ENCODE data around the gene UBA6. TPM values are rescaled to one million over a fixed set of nuclear protein-coding genes. Genes with fewer than 3 reads are reported as not detected.

The UBA6 gene
- total RNA-seq, 1 experiment from 2014 or later: 59.4 TPM

DNA sequence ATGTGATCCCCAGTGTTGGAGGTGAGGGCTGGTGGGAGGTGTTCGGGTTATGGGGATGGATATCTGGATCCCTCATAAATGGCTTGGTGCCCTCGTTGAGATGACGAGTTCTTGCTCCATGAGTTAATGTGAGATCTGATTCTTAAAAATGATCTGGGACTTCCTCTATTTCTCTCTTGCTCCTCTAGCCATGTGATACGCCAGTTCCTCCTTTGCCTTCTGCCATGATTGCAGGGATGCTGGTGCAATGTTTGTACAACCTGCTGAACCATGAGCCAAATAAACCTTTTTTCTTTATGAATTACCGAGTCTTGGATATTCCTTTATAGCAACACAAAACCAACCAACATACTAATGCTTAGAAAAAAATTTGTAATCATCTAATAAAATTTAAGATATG is 85.8 kb downstream of the UBA6 start:
- Histone ChIP-seq H3K9me3 (ENCODE audit: control insufficient read depth, insufficient read depth, low read depth, low read length) (no peaks in the 10 kb centered on the region), H3K27ac (ENCODE audit: low read length) (no peak overlapping the region), H3K36me3 (ENCODE audit: control insufficient read depth, insufficient read depth, low read length) (peaks cover 2% of the 10 kb centered on the region; the same call in 1 of the 2 replicates), H3K27me3 (ENCODE audit: control insufficient read depth, insufficient read depth, low read length) (no peaks in the 10 kb centered on the region), H3K4me1 (ENCODE audit: control insufficient read depth, insufficient read depth, low read length) (no peaks in the 10 kb centered on the region), H3K4me3 (ENCODE audit: low read depth in 2 of 2, low read length in 2 of 2) (no peak overlapping the region)
- DNase-seq (ENCODE audit: low read depth, low spot score) (no peak), ATAC-seq (no peak)
- CTCF ChIA-PET: no interaction called here
- in situ Hi-C loops (cut with HindIII; ENCODE audit: low pct_unique_long_range_greater_than_20kb, low sequenced_read_pairs) (no loop called here), intact Hi-C loops (cut with micrococcal nuclease; ENCODE audit: unreplicated experiment) (no loop called here)
- POLR2A ChIA-PET: no interaction called here
- no TSS peak for BruUV-seq (replicated peaks)
- TF ChIP-seq POLR2AphosphoS5 (IDR thresholded peaks at IDR 0.05; ENCODE audit: low read depth, low read length): no peak
- no peak for TF ChIP-seq CTCF (IDR thresholded peaks at IDR 0.05)
- no peak for TF ChIP-seq SIN3A (IDR thresholded peaks at IDR 0.05; ENCODE audit: borderline replicate concordance, insufficient read depth, low read depth, low read length)
- no peak for TF ChIP-seq REST (IDR thresholded peaks at IDR 0.05; ENCODE audit: insufficient read depth in 1 of 2, low read depth in 2 of 2, low read length in 1 of 2)
- no peak for TF ChIP-seq TCF7L2 (IDR thresholded peaks at IDR 0.05; ENCODE audit: low read depth, low read length)

- no peak overlapping the region for H3K4me3 ChIP-seq (ENCODE audit: low read depth in 2 of 2, low read length in 2 of 2)
- peaks cover 2% of the 10 kb centered on the region; the same call in 1 of the 2 replicates for H3K36me3 ChIP-seq (ENCODE audit: control insufficient read depth, insufficient read depth, low read length)
- H3K4me1 ChIP-seq (ENCODE audit: control insufficient read depth, insufficient read depth, low read length): no peaks in the 10 kb centered on the region
- no peaks in the 10 kb centered on the region for H3K27me3 ChIP-seq (ENCODE audit: control insufficient read depth, insufficient read depth, low read length)
- ChIA-PET POLR2A (no interaction called here), CTCF (no interaction called here)
- ATAC-seq (no peak), DNase-seq (ENCODE audit: low read depth, low spot score) (no peak)
- no peaks in the 10 kb centered on the region for H3K9me3 ChIP-seq (ENCODE audit: control insufficient read depth, insufficient read depth, low read depth, low read length)
- in situ Hi-C loops (cut with HindIII; ENCODE audit: low pct_unique_long_range_greater_than_20kb, low sequenced_read_pairs) (no loop called here), intact Hi-C loops (cut with micrococcal nuclease; ENCODE audit: unreplicated experiment) (no loop called here)
- no peak overlapping the region for H3K27ac ChIP-seq (ENCODE audit: low read length)
- TF ChIP-seq SIN3A (IDR thresholded peaks at IDR 0.05; ENCODE audit: borderline replicate concordance, insufficient read depth, low read depth, low read length) (no peak), REST (IDR thresholded peaks at IDR 0.05; ENCODE audit: insufficient read depth in 1 of 2, low read depth in 2 of 2, low read length in 1 of 2) (no peak), TCF7L2 (IDR thresholded peaks at IDR 0.05; ENCODE audit: low read depth, low read length) (no peak), POLR2AphosphoS5 (IDR thresholded peaks at IDR 0.05; ENCODE audit: low read depth, low read length) (no peak)
- BruUV-seq (replicated peaks): no TSS peak
Measured at GRCh38 chr4:67614186-67614585, 86.8 kb downstream of the UBA6 start.
